T-helper 2 cell treated with Interferon-gamma antibody and Interleukin-4, amounts not matched to agents 5 μg/mL and 100 μg/mL, for 36 hours (primary cell): Measurements from ENCODE around the gene YLPM1.
A peak's percentile ranks its signal among the peaks of the same experiment; 100 is the strongest.

Experiments used
- DNase-seq: peaks from one replicate; pipeline ENCODE4 v3.0.0; 2021; ENCODE audit warnings: low spot score
- H3K27ac Mint-ChIP-seq: one replicate; pipeline ENCODE4 v1.8.0; 2021; ENCODE audit warnings: mild to moderate bottlenecking, mixed read lengths
- H3K27me3 Mint-ChIP-seq: one replicate; pipeline ENCODE4 v1.8.0; 2021; ENCODE audit warnings: low read depth, mixed read lengths
- H3K36me3 Mint-ChIP-seq: one replicate; pipeline ENCODE4 v1.8.0; 2021; ENCODE audit warnings: low read depth, mixed read lengths
- H3K4me1 Mint-ChIP-seq: one replicate; pipeline ENCODE4 v1.8.0; 2021; ENCODE audit warnings: low read depth, mixed read lengths
- H3K4me3 Mint-ChIP-seq: one replicate; pipeline ENCODE4 v1.8.0; 2022; ENCODE audit warnings: mild to moderate bottlenecking, moderate library complexity, mixed read lengths
- H3K9me3 Mint-ChIP-seq: one replicate; pipeline ENCODE4 v1.8.0; 2021; ENCODE audit warnings: mixed read lengths

The YLPM1 gene

DNA sequence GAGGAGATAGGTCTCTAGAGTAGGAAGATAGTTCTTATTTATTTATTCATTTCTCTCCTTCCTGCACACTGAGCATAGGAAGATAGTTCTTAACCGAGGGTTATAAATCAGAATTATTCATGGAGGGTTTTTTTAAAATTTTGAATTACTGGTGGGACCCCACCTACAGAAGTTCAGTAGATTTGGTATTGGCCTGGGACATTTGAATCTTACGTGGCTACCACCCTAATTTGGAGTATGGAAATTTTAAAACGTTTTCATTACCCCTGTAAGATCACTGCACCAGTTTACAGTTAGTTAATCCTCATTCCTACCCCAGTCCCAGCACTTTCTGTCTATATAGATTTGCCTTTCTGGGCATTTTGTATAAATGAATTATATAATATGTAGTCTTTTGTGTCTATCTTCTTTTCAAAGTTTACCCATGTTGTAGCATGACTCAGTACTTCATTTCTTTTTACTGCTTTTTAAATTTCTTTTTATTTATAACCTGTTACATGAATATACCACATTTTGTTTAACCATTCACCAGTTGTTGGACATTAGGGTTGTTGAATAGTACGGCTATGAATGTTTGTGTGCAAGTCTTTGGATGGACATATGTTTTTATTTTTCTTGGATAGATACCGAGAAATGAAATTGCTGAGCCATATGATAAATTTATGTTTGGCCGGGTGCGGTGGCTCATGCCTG lies 44.9 kb downstream of the YLPM1 start:
- Mint-ChIP-seq H3K4me3 (no peak overlapping the region), H3K27me3 (no peaks in the 10 kb centered on the region), H3K9me3 (no peaks in the 10 kb centered on the region), H3K4me1 (no peaks in the 10 kb centered on the region), H3K36me3 (peaks cover 37% of the 10 kb centered on the region), H3K27ac (no peak overlapping the region)
- DNase-seq, result no peak

DNA sequence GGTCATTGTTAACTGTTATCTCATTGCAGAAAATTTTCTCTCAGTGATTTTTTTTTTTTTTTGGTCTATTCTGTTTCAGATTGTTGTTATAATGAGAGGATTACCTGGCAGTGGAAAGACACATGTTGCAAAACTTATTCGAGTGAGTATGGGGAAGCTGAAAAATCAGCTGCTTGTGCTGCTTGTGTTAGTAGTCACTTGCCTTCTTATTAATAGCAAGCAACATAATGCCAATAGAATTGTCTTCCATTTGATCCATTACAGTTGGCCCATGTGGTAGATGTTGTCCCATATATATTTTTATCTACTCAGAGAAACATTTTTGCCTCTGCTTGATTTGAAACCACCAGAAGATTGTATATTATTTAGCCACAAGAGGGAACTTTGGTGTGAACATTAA lies 53.0 kb downstream of the YLPM1 start:
- Mint-ChIP-seq H3K9me3 (no peaks in the 10 kb centered on the region), H3K27me3 (no peaks in the 10 kb centered on the region), H3K4me3 (no peak overlapping the region), H3K36me3 (peaks cover 66% of the 10 kb centered on the region), H3K27ac (no peak overlapping the region), H3K4me1 (peaks cover 5% of the 10 kb centered on the region)
- no peak for DNase-seq

DNA sequence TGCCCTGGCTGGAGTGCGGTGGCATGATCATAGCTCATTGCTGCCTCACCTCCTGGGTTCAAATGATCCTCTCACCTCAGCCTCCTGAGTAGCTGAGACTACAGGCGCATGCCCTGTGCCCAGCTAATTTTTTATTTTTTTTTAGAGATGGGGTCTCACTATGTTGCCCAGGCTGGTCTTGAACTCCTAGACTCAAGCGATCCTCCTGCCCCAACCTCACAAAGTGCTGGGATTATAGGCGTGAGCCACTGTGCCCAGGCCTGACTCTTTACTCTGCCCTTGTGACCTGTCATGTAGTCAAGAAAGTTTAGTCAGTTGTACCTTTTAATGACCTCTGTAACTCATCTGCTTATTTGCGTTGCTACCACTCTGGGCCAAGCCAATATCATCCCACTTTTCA lies 57.2 kb downstream of the YLPM1 start:
- Mint-ChIP-seq H3K9me3 (no peaks in the 10 kb centered on the region), H3K27me3 (no peaks in the 10 kb centered on the region), H3K4me1 (peaks cover 6% of the 10 kb centered on the region), H3K27ac (no peak overlapping the region), H3K36me3 (peaks cover 52% of the 10 kb centered on the region), H3K4me3 (no peak overlapping the region)
- no peak for DNase-seq

DNA sequence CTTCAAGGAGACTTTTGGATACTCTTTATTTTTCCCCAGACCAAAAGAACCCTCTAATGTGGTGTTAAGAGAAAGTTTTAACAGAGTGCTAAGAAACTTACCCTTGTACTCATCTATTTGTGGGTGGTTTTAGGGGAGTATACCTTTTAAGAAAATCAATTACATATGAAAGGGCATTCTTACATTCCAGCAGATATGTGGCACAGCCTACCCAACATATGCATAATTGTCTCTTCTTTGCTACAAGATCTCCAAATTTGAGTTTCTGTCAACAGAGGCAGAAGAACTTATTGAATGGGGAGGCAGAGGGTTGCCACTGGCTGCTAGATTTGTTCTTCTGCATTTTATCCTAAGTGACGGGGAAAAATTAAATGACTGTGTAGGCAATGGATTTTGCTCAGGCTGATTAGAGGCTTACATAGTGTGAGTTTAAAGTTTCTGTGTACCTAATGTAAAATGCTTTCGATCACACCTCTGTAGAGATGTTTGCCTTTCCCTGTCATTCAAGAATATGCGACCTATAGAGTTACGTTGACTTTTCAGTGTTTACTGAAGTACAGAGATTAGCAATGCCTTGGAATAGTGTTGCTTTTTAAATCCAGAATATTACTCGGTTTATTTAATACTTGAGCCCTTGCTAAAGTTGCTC lies 58.3 kb downstream of the YLPM1 start:
- H3K4me3 Mint-ChIP-seq, result no peak overlapping the region
- peaks cover 43% of the 10 kb centered on the region for H3K36me3 Mint-ChIP-seq
- no peaks in the 10 kb centered on the region for H3K27me3 Mint-ChIP-seq
- H3K4me1 Mint-ChIP-seq, result peaks cover 6% of the 10 kb centered on the region
- no peak overlapping the region for H3K27ac Mint-ChIP-seq
- DNase-seq, result no peak
- H3K9me3 Mint-ChIP-seq, result no peaks in the 10 kb centered on the region

DNA sequence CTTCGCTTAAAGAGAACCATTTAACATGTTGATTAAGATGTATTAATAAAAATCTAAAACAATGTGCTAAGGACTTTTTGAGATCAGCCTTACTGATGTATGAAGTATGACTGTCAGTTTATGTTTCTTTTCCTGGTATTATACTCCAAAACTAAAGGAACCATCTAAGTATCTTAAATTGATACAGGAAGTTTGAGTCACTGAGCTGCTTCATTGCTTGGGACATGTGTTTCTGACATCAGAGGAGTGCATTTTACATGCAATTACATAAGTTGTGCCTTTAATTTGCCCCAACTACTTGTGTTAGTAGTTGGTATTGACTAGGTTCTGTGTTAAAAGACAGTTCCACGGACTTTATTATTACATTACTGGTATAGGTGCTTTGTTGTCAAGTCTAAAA lies 61.9 kb downstream of the YLPM1 start:
- H3K27me3 Mint-ChIP-seq, result no peaks in the 10 kb centered on the region
- DNase-seq, result no peak
- H3K4me1 Mint-ChIP-seq, result peaks cover 6% of the 10 kb centered on the region
- no peak overlapping the region for H3K4me3 Mint-ChIP-seq
- H3K9me3 Mint-ChIP-seq, result no peaks in the 10 kb centered on the region
- H3K36me3 Mint-ChIP-seq, result peaks cover 41% of the 10 kb centered on the region
- H3K27ac Mint-ChIP-seq, result no peak overlapping the region

DNA sequence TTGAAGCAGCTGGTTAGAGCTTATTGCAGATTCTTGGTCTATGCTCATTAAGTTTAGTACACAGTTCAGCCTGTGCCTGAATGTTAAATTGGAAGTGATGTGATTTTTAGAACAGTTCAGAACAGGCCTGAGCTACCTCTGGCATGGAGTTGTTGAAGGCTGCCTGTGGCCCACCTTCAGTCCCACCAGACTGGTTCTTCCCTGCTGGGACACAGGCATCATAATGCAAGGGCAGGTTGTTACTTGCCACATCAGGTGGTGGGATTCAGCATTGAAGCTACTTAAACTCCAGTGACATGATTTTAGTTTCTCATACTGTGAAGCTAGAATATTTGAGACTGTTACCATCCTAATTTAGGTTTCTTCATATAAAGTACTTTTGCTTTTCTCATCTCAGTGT lies 63.5 kb downstream of the YLPM1 start:
- no peaks in the 10 kb centered on the region for H3K27me3 Mint-ChIP-seq
- H3K27ac Mint-ChIP-seq, result no peak overlapping the region
- H3K36me3 Mint-ChIP-seq, result peaks cover 33% of the 10 kb centered on the region

DNA sequence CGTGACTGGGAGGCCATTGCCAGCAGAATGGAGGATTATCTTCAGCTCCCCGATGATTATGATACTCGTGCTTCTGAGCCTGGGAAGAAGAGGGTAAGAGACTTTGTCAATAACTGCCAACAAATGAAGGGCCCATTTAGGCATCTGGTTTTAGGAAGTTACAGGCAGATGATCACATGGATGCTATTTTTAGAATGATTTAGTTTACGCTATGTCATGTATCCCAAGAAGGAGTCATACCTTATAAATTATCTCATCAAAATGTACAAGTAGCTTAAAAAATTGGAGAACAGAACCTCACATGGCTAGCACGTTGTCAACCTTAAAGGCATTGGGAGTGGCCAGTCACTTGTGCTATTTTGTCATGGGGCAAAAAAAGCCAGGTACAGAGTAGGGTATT lies 66.1 kb downstream of the YLPM1 start:
- Mint-ChIP-seq H3K27ac (no peak overlapping the region), H3K9me3 (no peaks in the 10 kb centered on the region), H3K27me3 (no peaks in the 10 kb centered on the region), H3K4me3 (no peak overlapping the region), H3K36me3 (peaks cover 29% of the 10 kb centered on the region), H3K4me1 (peaks cover 2% of the 10 kb centered on the region)
- DNase-seq, result no peak

More for the DNA sequence above, 63.5 kb downstream of the YLPM1 start:
- Mint-ChIP-seq H3K4me3 (no peak overlapping the region), H3K4me1 (peaks cover 4% of the 10 kb centered on the region), H3K9me3 (no peaks in the 10 kb centered on the region)
- DNase-seq, result no peak

GRCh38 chr14:74832849-74833248 lies 69.7 kb downstream of the YLPM1 start:
- DNase-seq, result no peak
- Mint-ChIP-seq H3K36me3 (peaks cover 39% of the 10 kb centered on the region), H3K9me3 (no peaks in the 10 kb centered on the region), H3K27me3 (no peaks in the 10 kb centered on the region), H3K4me3 (no peak overlapping the region), H3K4me1 (peaks cover 27% of the 10 kb centered on the region), H3K27ac (no peak overlapping the region)

GRCh38 chr14:74834692-74835392 lies 71.7 kb downstream of the YLPM1 start:
- Mint-ChIP-seq H3K27ac (peak overlapping the region; percentile 53), H3K4me3 (no peak overlapping the region), H3K27me3 (no peaks in the 10 kb centered on the region), H3K36me3 (peaks cover 30% of the 10 kb centered on the region), H3K9me3 (no peaks in the 10 kb centered on the region), H3K4me1 (peaks cover 36% of the 10 kb centered on the region)
- DNase-seq, result no peak

GRCh38 chr14:74835645-74836250 lies 72.6 kb downstream of the YLPM1 start:
- no peak for DNase-seq
- Mint-ChIP-seq H3K9me3 (no peaks in the 10 kb centered on the region), H3K36me3 (peaks cover 30% of the 10 kb centered on the region), H3K27me3 (no peaks in the 10 kb centered on the region), H3K4me3 (no peak overlapping the region), H3K27ac (no peak overlapping the region), H3K4me1 (peaks cover 45% of the 10 kb centered on the region)

- Mint-ChIP-seq H3K27me3 (no peaks in the 10 kb centered on the region), H3K4me3 (peak overlapping the region; percentile 76), H3K36me3 (peaks cover 33% of the 10 kb centered on the region), H3K4me1 (peaks cover 51% of the 10 kb centered on the region), H3K9me3 (no peaks in the 10 kb centered on the region), H3K27ac (peak overlapping the region; percentile 84)
- DNase-seq, result no peak
Observed at GRCh38 chr14:74836251-74836960, 73.3 kb downstream of the YLPM1 start.

GRCh38 chr14:74838166-74838565 lies 75.0 kb downstream of the YLPM1 start:
- DNase-seq, result no peak
- H3K4me1 Mint-ChIP-seq, result peaks cover 61% of the 10 kb centered on the region
- H3K36me3 Mint-ChIP-seq, result peaks cover 33% of the 10 kb centered on the region
- H3K27ac Mint-ChIP-seq, result peak overlapping the region; percentile 92
- H3K27me3 Mint-ChIP-seq, result no peaks in the 10 kb centered on the region
- no peaks in the 10 kb centered on the region for H3K9me3 Mint-ChIP-seq
- peak overlapping the region; percentile 83 for H3K4me3 Mint-ChIP-seq

- Mint-ChIP-seq H3K27ac (peak overlapping the region; percentile 76), H3K4me3 (peak overlapping the region; percentile 27)
Observed at GRCh38 chr14:74840603-74841030, 77.5 kb downstream of the YLPM1 start.

More at GRCh38 chr14:74840603-74841030, 77.5 kb downstream of the YLPM1 start:
- no peaks in the 10 kb centered on the region for H3K9me3 Mint-ChIP-seq
- H3K27me3 Mint-ChIP-seq, result no peaks in the 10 kb centered on the region
- H3K4me1 Mint-ChIP-seq, result peaks cover 53% of the 10 kb centered on the region
- DNase-seq, result no peak
- peaks cover 26% of the 10 kb centered on the region for H3K36me3 Mint-ChIP-seq
